ENCODE data around the gene SPNS2.
A peak's percentile ranks its signal among the peaks of the same experiment; 100 is the strongest.

The SPNS2 gene

GRCh38 chr17:4582691-4583090 is 84.0 kb downstream of the SPNS2 start:
- Histone ChIP-seq H3K4me1 (ENCODE audit: control insufficient read depth in 1 of 2, insufficient read depth in 2 of 2, low read length in 2 of 2) (peaks cover 4 to 13% of the 10 kb centered on the region in 2 donors), H3K27ac (ENCODE audit: low read depth, low read length) (no peak overlapping the region), H3K36me3 (ENCODE audit: control insufficient read depth in 1 of 2, insufficient read depth in 2 of 2, low read length in 2 of 2) (no peaks in the 10 kb centered on the region), H3K9ac (ENCODE audit: low read depth in 1 of 2, low read length in 2 of 2) (no peak overlapping the region), H3K4me3 (ENCODE audit: low read depth in 1 of 2, low read length in 2 of 2) (no peak overlapping the region), H3K9me3 (ENCODE audit: control insufficient read depth in 1 of 2, low read length in 2 of 2) (no peaks in the 10 kb centered on the region), H3K27me3 (ENCODE audit: control insufficient read depth in 1 of 2, insufficient read depth in 2 of 2, low read length in 2 of 2) (peaks cover 22 to 38% of the 10 kb centered on the region in 2 donors)

DNA sequence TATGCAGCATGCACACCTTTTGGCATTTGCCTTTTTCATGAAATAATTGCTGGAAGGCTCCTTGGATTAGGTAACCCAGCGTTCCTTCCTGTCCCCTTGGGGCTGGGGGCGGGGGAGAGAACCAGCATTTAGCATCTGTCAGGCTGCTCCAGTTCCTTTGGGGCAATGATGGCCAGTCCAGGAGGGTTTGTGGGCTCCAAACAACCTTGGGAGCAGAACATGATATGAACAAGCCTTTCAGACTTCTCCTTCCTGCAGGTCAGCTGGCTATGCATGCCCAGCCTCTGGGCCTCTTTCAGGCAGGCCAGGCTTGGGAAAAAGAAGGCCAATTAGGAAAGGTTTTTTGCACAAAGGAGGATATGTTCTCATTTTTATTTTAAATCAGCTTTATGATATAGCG is 84.5 kb downstream of the SPNS2 start:
- Histone ChIP-seq H3K9ac (ENCODE audit: low read depth in 1 of 2, low read length in 2 of 2) (no peak overlapping the region), H3K27me3 (ENCODE audit: control insufficient read depth in 1 of 2, insufficient read depth in 2 of 2, low read length in 2 of 2) (peaks cover 22 to 38% of the 10 kb centered on the region in 2 donors), H3K27ac (ENCODE audit: low read depth, low read length) (no peak overlapping the region), H3K4me3 (ENCODE audit: low read depth in 1 of 2, low read length in 2 of 2) (no peak overlapping the region), H3K36me3 (ENCODE audit: control insufficient read depth in 1 of 2, insufficient read depth in 2 of 2, low read length in 2 of 2) (no peaks in the 10 kb centered on the region), H3K9me3 (ENCODE audit: control insufficient read depth in 1 of 2, low read length in 2 of 2) (no peaks in the 10 kb centered on the region), H3K4me1 (ENCODE audit: control insufficient read depth in 1 of 2, insufficient read depth in 2 of 2, low read length in 2 of 2) (peaks cover 4 to 13% of the 10 kb centered on the region in 2 donors)

DNA sequence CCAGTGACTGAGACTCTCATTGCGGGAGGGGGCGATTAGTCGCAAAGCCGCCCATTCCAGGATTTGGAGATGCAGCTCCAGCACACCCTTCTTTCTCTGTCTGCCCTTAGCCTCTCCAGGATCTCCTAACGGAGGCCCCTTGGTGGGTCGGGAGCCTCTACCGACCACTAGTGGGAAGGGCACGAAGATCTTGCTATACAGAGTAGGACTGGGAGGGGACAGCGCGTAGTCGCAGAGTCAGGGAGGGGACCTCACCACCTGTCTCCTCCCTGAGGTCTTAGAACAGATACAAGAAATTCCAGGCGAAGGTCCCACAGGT is 85.1 kb downstream of the SPNS2 start:
- Histone ChIP-seq H3K27me3 (ENCODE audit: control insufficient read depth in 1 of 2, insufficient read depth in 2 of 2, low read length in 2 of 2) (peaks cover 22 to 38% of the 10 kb centered on the region in 2 donors), H3K9ac (ENCODE audit: low read depth in 1 of 2, low read length in 2 of 2) (no peak overlapping the region), H3K4me1 (ENCODE audit: control insufficient read depth in 1 of 2, insufficient read depth in 2 of 2, low read length in 2 of 2) (peaks cover 4 to 13% of the 10 kb centered on the region in 2 donors), H3K27ac (ENCODE audit: low read depth, low read length) (peak overlapping the region; percentile 14), H3K36me3 (ENCODE audit: control insufficient read depth in 1 of 2, insufficient read depth in 2 of 2, low read length in 2 of 2) (no peaks in the 10 kb centered on the region), H3K9me3 (ENCODE audit: control insufficient read depth in 1 of 2, low read length in 2 of 2) (no peaks in the 10 kb centered on the region), H3K4me3 (ENCODE audit: low read depth in 1 of 2, low read length in 2 of 2) (peak overlapping the region; percentile 36 to 54)

DNA sequence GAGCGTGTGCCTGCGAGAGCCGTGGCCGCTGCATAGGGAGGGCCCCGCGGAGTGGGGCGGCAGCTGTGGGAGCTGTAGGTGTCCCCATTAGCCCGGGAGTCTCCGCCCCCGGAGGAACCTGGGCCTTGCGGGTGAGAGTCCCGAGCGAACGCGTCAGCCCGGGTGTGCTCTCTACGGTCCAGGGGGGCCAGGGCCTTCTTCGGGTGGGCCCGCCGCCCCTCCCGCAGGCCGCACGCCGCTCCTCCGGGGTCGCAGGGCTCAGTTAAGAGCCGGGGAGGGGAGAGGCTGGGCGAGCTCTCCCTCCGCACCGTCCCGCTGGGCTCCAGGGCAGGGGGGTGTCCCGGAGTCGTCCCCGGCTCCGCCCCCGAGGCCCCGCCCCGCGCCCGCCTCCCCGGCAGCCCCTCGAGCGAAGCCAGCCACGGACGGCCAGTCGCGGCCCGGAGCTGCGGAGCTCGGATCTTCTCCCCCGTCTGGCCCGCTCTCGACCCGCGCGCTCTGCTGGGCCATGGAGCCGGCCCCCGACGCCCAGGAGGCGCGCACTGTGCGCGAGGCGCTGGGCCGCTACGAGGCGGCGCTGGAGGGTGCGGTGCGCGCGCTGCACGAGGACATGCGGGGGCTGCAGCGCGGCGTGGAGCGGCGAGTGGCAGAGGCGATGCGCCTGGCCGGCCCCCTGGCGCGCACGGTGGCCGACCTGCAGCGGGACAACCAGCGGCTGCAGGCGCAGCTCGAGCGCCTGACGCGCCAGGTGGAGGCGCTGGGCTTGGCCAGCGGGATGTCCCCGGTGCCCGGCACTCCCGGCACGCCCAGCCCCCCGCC is 85.6 kb downstream of the SPNS2 start, which contains the start of gene SMTNL2:
Gene SMTNL2, plus strand, starts transcription at position 429 of the 816 bp plus-strand sequence. Its CDS starts 77 bp downstream, at position 506.
- H3K9ac ChIP-seq (ENCODE audit: low read depth in 1 of 2, low read length in 2 of 2) = no peak within 1 kb of the TSS
- H3K27ac ChIP-seq (ENCODE audit: low read depth, low read length) = peak within 1 kb of the TSS; percentile 32
- H3K27me3 ChIP-seq (ENCODE audit: control insufficient read depth in 1 of 2, insufficient read depth in 2 of 2, low read length in 2 of 2) = peaks cover 22 to 38% of the 10 kb centered on the region in 2 donors
- H3K9me3 ChIP-seq (ENCODE audit: control insufficient read depth in 1 of 2, low read length in 2 of 2) = no peaks in the 10 kb centered on the region
- H3K36me3 ChIP-seq (ENCODE audit: control insufficient read depth in 1 of 2, insufficient read depth in 2 of 2, low read length in 2 of 2) = no peaks in the 10 kb centered on the region
- H3K4me3 ChIP-seq (ENCODE audit: low read depth in 1 of 2, low read length in 2 of 2) = peak within 1 kb of the TSS; percentile 36 to 55
- H3K4me1 ChIP-seq (ENCODE audit: control insufficient read depth in 1 of 2, insufficient read depth in 2 of 2, low read length in 2 of 2) = peaks cover 4 to 13% of the 10 kb centered on the region in 2 donors

- peaks cover 4 to 13% of the 10 kb centered on the region in 2 donors for H3K4me1 ChIP-seq (ENCODE audit: control insufficient read depth in 1 of 2, insufficient read depth in 2 of 2, low read length in 2 of 2)
- no peaks in the 10 kb centered on the region for H3K36me3 ChIP-seq (ENCODE audit: control insufficient read depth in 1 of 2, insufficient read depth in 2 of 2, low read length in 2 of 2)
- H3K27me3 ChIP-seq (ENCODE audit: control insufficient read depth in 1 of 2, insufficient read depth in 2 of 2, low read length in 2 of 2) = peaks cover 22 to 38% of the 10 kb centered on the region in 2 donors
- no peaks in the 10 kb centered on the region for H3K9me3 ChIP-seq (ENCODE audit: control insufficient read depth in 1 of 2, low read length in 2 of 2)
- peak overlapping the region in 1 of 2 donors; percentile 36 for H3K4me3 ChIP-seq (ENCODE audit: low read depth in 1 of 2, low read length in 2 of 2)
- H3K9ac ChIP-seq (ENCODE audit: low read depth in 1 of 2, low read length in 2 of 2) = no peak overlapping the region
- H3K27ac ChIP-seq (ENCODE audit: low read depth, low read length) = no peak overlapping the region
Observed at GRCh38 chr17:4584917-4585637, 86.4 kb downstream of the SPNS2 start.

DNA sequence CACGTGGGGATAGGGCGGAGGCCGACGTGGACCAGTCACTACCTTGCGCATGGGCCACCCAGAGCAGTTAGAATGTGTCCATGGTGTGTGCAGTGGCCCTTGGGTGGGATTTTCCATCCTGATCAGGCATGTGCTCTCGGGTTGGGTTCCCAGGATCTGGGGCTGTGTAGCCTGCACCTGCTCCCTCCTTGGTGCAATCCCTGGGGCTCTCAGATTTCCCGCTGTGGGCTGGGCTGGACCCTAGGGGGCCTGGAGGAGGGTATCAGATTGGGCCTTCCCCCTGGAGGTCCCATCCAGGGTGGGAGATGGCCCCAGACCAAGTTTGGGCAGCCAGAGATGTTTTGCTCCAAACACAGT is 86.9 kb downstream of the SPNS2 start:
- Histone ChIP-seq H3K9me3 (ENCODE audit: control insufficient read depth in 1 of 2, low read length in 2 of 2) (no peaks in the 10 kb centered on the region), H3K27ac (ENCODE audit: low read depth, low read length) (no peak overlapping the region)

GRCh38 chr17:4586043-4586442 is 87.4 kb downstream of the SPNS2 start:
- no peak overlapping the region for H3K4me3 ChIP-seq (ENCODE audit: low read depth in 1 of 2, low read length in 2 of 2)
- no peak overlapping the region for H3K27ac ChIP-seq (ENCODE audit: low read depth, low read length)
- H3K9me3 ChIP-seq (ENCODE audit: control insufficient read depth in 1 of 2, low read length in 2 of 2) = no peaks in the 10 kb centered on the region
- H3K9ac ChIP-seq (ENCODE audit: low read depth in 1 of 2, low read length in 2 of 2) = no peak overlapping the region
- no peaks in the 10 kb centered on the region for H3K36me3 ChIP-seq (ENCODE audit: control insufficient read depth in 1 of 2, insufficient read depth in 2 of 2, low read length in 2 of 2)
- peaks cover 22 to 35% of the 10 kb centered on the region in 2 donors for H3K27me3 ChIP-seq (ENCODE audit: control insufficient read depth in 1 of 2, insufficient read depth in 2 of 2, low read length in 2 of 2)
- H3K4me1 ChIP-seq (ENCODE audit: control insufficient read depth in 1 of 2, insufficient read depth in 2 of 2, low read length in 2 of 2) = peaks cover 4 to 13% of the 10 kb centered on the region in 2 donors

More for the DNA sequence above, 86.9 kb downstream of the SPNS2 start:
- no peaks in the 10 kb centered on the region for H3K36me3 ChIP-seq (ENCODE audit: control insufficient read depth in 1 of 2, insufficient read depth in 2 of 2, low read length in 2 of 2)
- peaks cover 22 to 35% of the 10 kb centered on the region in 2 donors for H3K27me3 ChIP-seq (ENCODE audit: control insufficient read depth in 1 of 2, insufficient read depth in 2 of 2, low read length in 2 of 2)
- no peak overlapping the region for H3K9ac ChIP-seq (ENCODE audit: low read depth in 1 of 2, low read length in 2 of 2)
- H3K4me1 ChIP-seq (ENCODE audit: control insufficient read depth in 1 of 2, insufficient read depth in 2 of 2, low read length in 2 of 2) = peaks cover 4 to 13% of the 10 kb centered on the region in 2 donors
- no peak overlapping the region for H3K4me3 ChIP-seq (ENCODE audit: low read depth in 1 of 2, low read length in 2 of 2)

DNA sequence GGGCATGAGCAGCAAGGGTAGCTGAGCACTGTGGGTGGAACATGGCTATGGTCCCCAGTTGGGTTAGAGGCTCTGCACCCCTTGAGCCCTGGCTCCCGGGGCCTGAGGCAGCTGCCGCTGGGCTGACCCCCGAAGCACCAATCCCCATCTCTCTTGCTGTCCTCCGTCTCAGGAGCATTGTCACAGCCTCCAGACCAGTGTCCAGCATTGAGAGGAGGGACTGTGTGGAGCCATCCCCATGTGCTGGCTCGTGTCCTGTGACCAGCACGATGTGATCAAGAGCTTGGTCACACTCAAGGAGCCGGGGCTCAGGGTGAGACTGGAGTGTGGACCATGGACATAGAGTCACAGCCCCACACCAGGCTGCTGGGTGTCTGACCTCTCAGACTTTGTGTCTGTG is 88.5 kb downstream of the SPNS2 start:
- H3K27ac ChIP-seq (ENCODE audit: low read depth, low read length) = no peak overlapping the region

DNA sequence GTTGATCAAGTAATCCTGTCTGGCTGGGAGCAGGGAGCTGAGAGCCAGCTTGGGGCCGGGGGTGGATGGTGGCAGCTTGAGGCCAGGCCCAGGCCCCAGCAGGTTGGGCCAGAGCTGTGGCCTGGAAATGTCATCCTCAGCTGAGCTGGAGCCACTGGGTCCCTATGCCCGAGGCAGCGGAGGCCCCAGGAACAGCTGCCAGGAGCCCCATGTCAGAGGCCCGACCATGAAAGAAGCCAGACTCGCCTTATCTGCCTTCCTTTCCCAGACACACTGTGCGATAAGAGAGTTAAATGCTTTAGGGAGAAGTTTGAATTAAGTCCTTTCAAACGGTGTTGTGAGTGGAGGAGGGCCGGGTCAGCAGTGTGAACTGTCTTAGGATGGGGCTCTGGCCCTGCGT is 89.1 kb downstream of the SPNS2 start:
- H3K4me1 ChIP-seq (ENCODE audit: control insufficient read depth in 1 of 2, insufficient read depth in 2 of 2, low read length in 2 of 2) = peaks cover 4 to 13% of the 10 kb centered on the region in 2 donors
- H3K9ac ChIP-seq (ENCODE audit: low read depth in 1 of 2, low read length in 2 of 2) = no peak overlapping the region
- no peak overlapping the region for H3K27ac ChIP-seq (ENCODE audit: low read depth, low read length)

More for the DNA sequence above, 88.5 kb downstream of the SPNS2 start:
- no peak overlapping the region for H3K4me3 ChIP-seq (ENCODE audit: low read depth in 1 of 2, low read length in 2 of 2)
- peaks cover 4 to 13% of the 10 kb centered on the region in 2 donors for H3K4me1 ChIP-seq (ENCODE audit: control insufficient read depth in 1 of 2, insufficient read depth in 2 of 2, low read length in 2 of 2)
- peaks cover 22 to 32% of the 10 kb centered on the region in 2 donors for H3K27me3 ChIP-seq (ENCODE audit: control insufficient read depth in 1 of 2, insufficient read depth in 2 of 2, low read length in 2 of 2)
- H3K9ac ChIP-seq (ENCODE audit: low read depth in 1 of 2, low read length in 2 of 2) = no peak overlapping the region
- H3K36me3 ChIP-seq (ENCODE audit: control insufficient read depth in 1 of 2, insufficient read depth in 2 of 2, low read length in 2 of 2) = no peaks in the 10 kb centered on the region
- H3K9me3 ChIP-seq (ENCODE audit: control insufficient read depth in 1 of 2, low read length in 2 of 2) = no peaks in the 10 kb centered on the region

DNA sequence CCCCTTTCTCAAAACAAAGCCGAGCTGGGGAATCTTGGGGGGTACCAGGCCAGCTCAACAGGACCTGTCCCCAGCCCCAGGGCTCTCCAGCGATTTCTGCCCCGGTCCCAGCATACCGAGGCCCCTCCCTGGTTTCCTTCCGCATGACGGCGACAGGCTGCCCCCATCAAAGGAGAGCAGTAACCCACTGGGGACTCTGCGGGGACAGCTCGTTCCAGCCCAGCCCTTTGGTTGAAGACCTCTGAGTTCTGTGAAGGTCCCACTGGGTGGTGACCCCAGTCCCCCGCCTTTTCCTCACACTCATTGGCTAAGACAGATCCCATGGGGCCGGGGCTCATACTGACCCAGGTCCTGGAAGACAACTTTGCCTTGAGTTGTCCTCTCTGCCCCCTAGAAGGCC is 89.7 kb downstream of the SPNS2 start:
- no peaks in the 10 kb centered on the region for H3K36me3 ChIP-seq (ENCODE audit: control insufficient read depth in 1 of 2, insufficient read depth in 2 of 2, low read length in 2 of 2)
- H3K4me3 ChIP-seq (ENCODE audit: low read depth in 1 of 2, low read length in 2 of 2) = no peak overlapping the region
- H3K9me3 ChIP-seq (ENCODE audit: control insufficient read depth in 1 of 2, low read length in 2 of 2) = no peaks in the 10 kb centered on the region
- H3K27me3 ChIP-seq (ENCODE audit: control insufficient read depth in 1 of 2, insufficient read depth in 2 of 2, low read length in 2 of 2) = peaks cover 12 to 20% of the 10 kb centered on the region in 2 donors
- H3K27ac ChIP-seq (ENCODE audit: low read depth, low read length) = no peak overlapping the region
- H3K4me1 ChIP-seq (ENCODE audit: control insufficient read depth in 1 of 2, insufficient read depth in 2 of 2, low read length in 2 of 2) = peaks cover 4 to 13% of the 10 kb centered on the region in 2 donors
- H3K9ac ChIP-seq (ENCODE audit: low read depth in 1 of 2, low read length in 2 of 2) = no peak overlapping the region

More for the DNA sequence above, 89.1 kb downstream of the SPNS2 start:
- no peak overlapping the region for H3K4me3 ChIP-seq (ENCODE audit: low read depth in 1 of 2, low read length in 2 of 2)
- peaks cover 18 to 26% of the 10 kb centered on the region in 2 donors for H3K27me3 ChIP-seq (ENCODE audit: control insufficient read depth in 1 of 2, insufficient read depth in 2 of 2, low read length in 2 of 2)
- no peaks in the 10 kb centered on the region for H3K9me3 ChIP-seq (ENCODE audit: control insufficient read depth in 1 of 2, low read length in 2 of 2)
- H3K36me3 ChIP-seq (ENCODE audit: control insufficient read depth in 1 of 2, insufficient read depth in 2 of 2, low read length in 2 of 2) = no peaks in the 10 kb centered on the region

Measured in duodenal mucosa (tissue), 2 donors.